GM10248 (cell line): ENCODE results near the gene DLGAP5.

Experiments used
- CTCF ChIA-PET: fragments of 300-600 bp; sonication (Branson Sonifier 250); formaldehyde crosslinking; extraction: SDS; loops from one replicate; lab custom pipeline; 2021; ENCODE audit warnings: antibody characterized with exemption; lab: Yijun Ruan, JAX
- POLR2A ChIA-PET: fragments of 350-650 bp; sonication (Branson Sonifier 250); formaldehyde crosslinking; extraction: SDS; loops from one replicate; lab custom pipeline; 2020; ENCODE audit warnings: antibody characterized with exemption; lab: Yijun Ruan, JAX
- DNase-seq: peaks from one replicate; pipeline ENCODE4 v3.0.0; 2012; ENCODE audit errors: extremely low spot score
- TF ChIP-seq, protein P1 (sequence below): IDR thresholded peaks from 2 replicates; pipeline ENCODE4 v1.5.1; 2012; ENCODE audit warnings: mild to moderate bottlenecking, low read depth; ENCODE audit errors: extremely low read depth, missing control alignments, control extremely low read depth

DLGAP5 gene

DNA sequence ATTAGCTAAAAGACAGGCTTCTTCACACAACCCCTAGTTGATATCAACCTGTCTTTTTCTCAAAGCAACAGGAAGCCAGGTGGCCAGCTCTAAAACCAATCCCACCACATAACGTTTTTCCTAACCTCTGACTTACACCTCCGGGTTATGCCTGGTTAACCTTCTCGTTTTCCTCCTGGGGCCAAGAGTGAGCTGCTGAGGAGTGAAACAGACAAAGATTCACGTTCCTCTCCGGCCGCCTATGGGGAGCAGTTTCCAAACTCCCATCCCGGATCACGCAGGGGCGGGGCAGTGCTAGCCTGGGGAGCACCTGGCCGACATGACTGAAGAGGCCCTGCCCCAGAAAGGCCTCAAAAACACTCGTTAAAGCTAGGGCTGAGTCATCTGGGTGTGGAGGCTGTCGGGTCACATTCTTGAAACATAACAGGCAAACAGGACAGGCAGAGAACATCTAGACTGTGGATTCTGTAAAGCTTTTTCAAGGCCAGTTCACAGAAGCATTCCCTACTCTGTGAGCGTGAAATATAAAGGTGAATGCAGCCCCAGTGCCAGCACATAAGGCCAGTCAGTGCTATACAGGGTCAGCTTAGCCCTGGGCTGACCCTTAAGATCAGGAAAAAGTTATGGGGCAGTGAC is 88.3 kb downstream of the DLGAP5 start:
- POLR2A ChIA-PET, result no interaction called here
- CTCF ChIA-PET, result interaction anchor here (0.8 to 3.2 kb wide), 13 partner anchors 11 to 110 kb away, joined by 3 to 30 read pairs (median 4); partner anchors contain the start of genes DLGAP5, LGALS3 and MAPK1IP1L
- TF ChIP-seq, protein P1, sequence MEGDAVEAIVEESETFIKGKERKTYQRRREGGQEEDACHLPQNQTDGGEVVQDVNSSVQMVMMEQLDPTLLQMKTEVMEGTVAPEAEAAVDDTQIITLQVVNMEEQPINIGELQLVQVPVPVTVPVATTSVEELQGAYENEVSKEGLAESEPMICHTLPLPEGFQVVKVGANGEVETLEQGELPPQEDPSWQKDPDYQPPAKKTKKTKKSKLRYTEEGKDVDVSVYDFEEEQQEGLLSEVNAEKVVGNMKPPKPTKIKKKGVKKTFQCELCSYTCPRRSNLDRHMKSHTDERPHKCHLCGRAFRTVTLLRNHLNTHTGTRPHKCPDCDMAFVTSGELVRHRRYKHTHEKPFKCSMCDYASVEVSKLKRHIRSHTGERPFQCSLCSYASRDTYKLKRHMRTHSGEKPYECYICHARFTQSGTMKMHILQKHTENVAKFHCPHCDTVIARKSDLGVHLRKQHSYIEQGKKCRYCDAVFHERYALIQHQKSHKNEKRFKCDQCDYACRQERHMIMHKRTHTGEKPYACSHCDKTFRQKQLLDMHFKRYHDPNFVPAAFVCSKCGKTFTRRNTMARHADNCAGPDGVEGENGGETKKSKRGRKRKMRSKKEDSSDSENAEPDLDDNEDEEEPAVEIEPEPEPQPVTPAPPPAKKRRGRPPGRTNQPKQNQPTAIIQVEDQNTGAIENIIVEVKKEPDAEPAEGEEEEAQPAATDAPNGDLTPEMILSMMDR, result no peak
- DNase-seq, result peak; percentile 59

DNA sequence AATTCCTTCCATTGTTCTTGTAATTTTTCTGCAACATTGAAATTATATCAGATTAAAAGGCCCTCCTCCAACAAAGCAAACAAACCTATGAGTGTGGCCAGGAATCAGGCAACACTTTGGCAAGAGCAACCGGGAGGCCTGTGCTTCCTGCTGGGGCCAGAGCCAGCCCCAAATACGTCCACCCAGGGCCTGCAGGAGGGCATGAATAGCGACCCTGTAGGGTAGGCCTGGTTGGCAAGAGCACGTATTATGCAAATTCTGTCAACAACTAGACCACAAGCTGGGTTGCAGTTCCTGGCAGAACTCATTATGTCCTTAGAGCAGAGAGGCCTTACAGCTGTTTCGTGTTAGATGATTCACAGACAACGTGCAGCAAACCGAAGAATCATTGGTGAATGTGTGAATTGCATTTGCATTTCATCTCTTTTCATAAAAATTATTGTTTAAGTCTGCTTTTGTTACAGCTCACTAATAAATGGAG is 89.2 kb downstream of the DLGAP5 start:
- TF ChIP-seq, protein P1, result no peak
- peak; percentile 77 for DNase-seq

DNA sequence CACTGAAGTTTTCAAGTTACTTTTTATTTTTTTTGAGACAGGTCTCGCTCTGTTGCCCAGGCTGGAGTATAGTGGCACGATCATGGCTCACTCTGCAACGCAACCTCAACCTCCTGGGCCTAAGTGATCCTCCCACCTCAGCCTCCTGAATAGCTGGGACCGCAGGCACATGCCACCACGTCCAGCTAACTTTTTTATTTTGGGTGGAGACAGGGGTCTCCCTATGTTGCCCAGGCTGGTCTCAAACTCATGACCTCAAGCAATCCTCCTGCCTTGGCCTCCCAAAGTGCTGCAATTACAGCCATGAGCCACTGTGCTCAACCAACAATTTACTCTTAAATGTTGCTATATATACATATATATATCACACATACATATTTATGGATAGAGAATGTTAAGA is 89.7 kb downstream of the DLGAP5 start:
- ChIA-PET CTCF (interaction anchor here (1.1 to 3.2 kb wide), 2 partner anchors 9 to 36 kb away, joined by 3 to 30 read pairs; no protein-coding TSS in a partner anchor), POLR2A (no interaction called here)
- DNase-seq, result no peak
- TF ChIP-seq, protein P1, result no peak

More for the DNA sequence above, 89.2 kb downstream of the DLGAP5 start:
- CTCF ChIA-PET, result interaction anchor here (1.1 to 3.2 kb wide), 9 partner anchors 10 to 111 kb away, joined by 3 to 30 read pairs (median 4); partner anchors contain the start of genes DLGAP5, LGALS3 and MAPK1IP1L
- POLR2A ChIA-PET, result no interaction called here

DNA sequence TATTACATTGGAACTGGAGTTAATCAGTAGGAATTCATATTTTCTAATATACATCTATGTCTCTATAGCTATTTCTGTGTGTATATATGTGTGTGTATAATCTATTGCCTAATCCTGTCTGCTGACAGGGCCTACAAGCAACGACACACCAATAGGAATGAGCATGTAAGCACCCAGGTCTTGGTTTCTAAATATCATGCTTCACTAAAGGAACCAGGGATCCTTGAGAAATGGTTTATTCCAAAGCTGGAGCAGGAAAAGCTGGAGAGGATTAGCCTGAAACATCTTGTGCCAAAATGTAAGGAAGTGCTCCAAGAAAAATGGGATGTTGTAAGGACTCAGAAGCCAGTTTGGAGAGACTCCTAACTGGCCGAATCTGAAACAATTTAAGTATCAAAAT is 91.6 kb downstream of the DLGAP5 start:
- ChIA-PET CTCF (interaction anchor here (0.8 to 1.4 kb wide), 7 partner anchors 9 to 61 kb away, joined by 3 to 11 read pairs (median 4); no protein-coding TSS in a partner anchor), POLR2A (interaction anchor here (0.7 kb wide), 2 partner anchors 23 to 491 kb away, joined by 4 to 6 read pairs; no protein-coding TSS in a partner anchor)
- DNase-seq, result no peak
- TF ChIP-seq, protein P1, result no peak

DNA sequence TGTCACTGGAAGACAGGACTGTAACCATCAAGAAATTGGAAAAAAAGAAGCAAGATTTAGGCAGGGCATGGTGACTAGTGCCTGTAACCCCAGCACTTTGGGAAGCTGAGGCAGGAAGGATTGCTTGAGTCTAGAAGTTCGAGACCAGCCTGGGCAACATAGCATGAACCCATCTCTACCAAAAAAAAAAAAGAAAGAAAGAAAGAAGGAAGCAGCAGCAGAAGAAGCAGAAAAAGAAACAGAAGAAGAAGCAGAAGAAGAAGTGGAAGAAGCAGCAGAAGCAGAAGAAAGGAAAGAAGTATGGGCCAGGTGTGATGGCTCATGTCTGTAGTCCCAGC is 92.9 kb downstream of the DLGAP5 start:
- TF ChIP-seq, protein P1, result no peak
- CTCF ChIA-PET, result interaction anchor here (0.9 to 1.9 kb wide), 10 partner anchors 9 to 287 kb away, joined by 3 to 11 read pairs (median 4); partner anchors contain the start of genes MAPK1IP1L, SOCS4 and WDHD1
- DNase-seq, result no peak
- POLR2A ChIA-PET, result no interaction called here
